B cell (primary cell): ENCODE measurements around the gene P2RY1. TPM values are rescaled to one million over a fixed set of nuclear protein-coding genes. Genes with fewer than 3 reads are reported as not detected.
A peak's percentile ranks its signal among the peaks of the same experiment; 100 is the strongest.

Experiments used
- ATAC-seq: fragments of 200-7000 bp; cut with Tn5 transposase; one replicate; pipeline ENCODE4 v1.10.0; 2021; ENCODE audit warnings: low read depth, mild to moderate bottlenecking, moderate number of reproducible peaks, moderate library complexity
- CTCF ChIA-PET: fragments of 350-600 bp; sonication (Branson Sonifier 250); formaldehyde crosslinking; loops from one replicate; lab custom pipeline; 2021; ENCODE audit warnings: antibody characterized with exemption, inconsistent platforms; lab: Charles Lee
- POLR2A ChIA-PET: fragments of 350-600 bp; sonication (Branson Sonifier 250); formaldehyde crosslinking; loops from one replicate; lab custom pipeline; 2021; ENCODE audit warnings: antibody characterized with exemption; lab: Charles Lee
- DNase-seq: peaks from one replicate; pipeline ENCODE4 v3.0.0; 2013
- H2AFZ ChIP-seq: 2 replicates; pipeline ENCODE4 v1.6.1; 2012; ENCODE audit warnings: mild to moderate bottlenecking, low read depth, low read length; ENCODE audit not compliant: insufficient read depth, poor library complexity, severe bottlenecking
- H3K27ac ChIP-seq, 2 donors: 1 replicate in 1 of 2; 2 replicates in 1 of 2; pipeline ENCODE4 v1.5.1; 2012 to 2013; ENCODE audit warnings: low read length in 2 of 2, mild to moderate bottlenecking in 2 of 2, moderate library complexity in 1 of 2
- H3K27me3 ChIP-seq, 4 experiments: fragments of 200-600 bp in 1 of 4; sonication (generic) in 1 of 4; replicated peaks in 1 of 4; 1 replicate in 2 of 4; 2 replicates in 2 of 4; pipeline versions ENCODE4 v1.6.1 to v1.7.0; 2013 to 2016; ENCODE audit warnings: low read length in 3 of 4, mild to moderate bottlenecking in 2 of 4, mixed read lengths in 1 of 4, moderate library complexity in 1 of 4; ENCODE audit not compliant: insufficient read depth in 4 of 4, control insufficient read depth in 3 of 4; ENCODE audit errors: control extremely low read depth in 1 of 4
- H3K36me3 ChIP-seq, 2 experiments: replicated peaks in 1 of 2; 1 replicate in 1 of 2; 2 replicates in 1 of 2; pipeline versions ENCODE4 v1.6.1 to v1.7.1; 2013; ENCODE audit warnings: low read length in 1 of 2; ENCODE audit not compliant: insufficient read depth in 2 of 2, control insufficient read depth in 1 of 2; ENCODE audit errors: control extremely low read depth in 1 of 2, extremely low read depth in 1 of 2
- H3K4me1 ChIP-seq, 2 donors: fragments of 200-600 bp in 1 of 2; sonication (generic) in 1 of 2; 1 replicate in 1 of 2; 2 replicates in 1 of 2; pipeline versions ENCODE4 v1.5.1 to v1.6.1; 2013 to 2017; ENCODE audit warnings: low read length in 2 of 2; ENCODE audit not compliant: control insufficient read depth in 2 of 2, insufficient read depth in 2 of 2
- H3K4me2 ChIP-seq: replicated peaks from 2 replicates; pipeline ENCODE3; 2012; ENCODE audit warnings: mild to moderate bottlenecking, low read depth, low read length; ENCODE audit not compliant: poor library complexity, severe bottlenecking
- H3K4me3 ChIP-seq, 5 experiments: fragments of 200-600 bp in 1 of 5; sonication (generic) in 1 of 5; 1 replicate in 3 of 5; 2 replicates in 2 of 5; pipeline versions ENCODE4 v1.5.1 to v1.7.0; 2011 to 2016; ENCODE audit warnings: low read length in 4 of 5, mild to moderate bottlenecking in 4 of 5, low read depth in 2 of 5, control low read depth in 1 of 5, moderate library complexity in 1 of 5; ENCODE audit not compliant: insufficient read depth in 1 of 5; ENCODE audit errors: control extremely low read depth in 1 of 5, extremely low read depth in 1 of 5
- H3K79me2 ChIP-seq: fragments of 200-600 bp; sonication (generic); one replicate; pipeline ENCODE4 v1.6.0; 2016; ENCODE audit warnings: low read length; ENCODE audit not compliant: control insufficient read depth, insufficient read depth
- H3K9ac ChIP-seq: fragments of 200-600 bp; sonication (generic); 2 replicates; pipeline ENCODE4 v1.6.1; 2017; ENCODE audit warnings: mild to moderate bottlenecking, low read length, moderate library complexity
- H3K9me3 ChIP-seq, 3 donors: one replicate each; pipeline versions ENCODE4 v1.6.1 to v1.7.1; 2013; ENCODE audit warnings: low read length in 2 of 3; ENCODE audit not compliant: control insufficient read depth in 2 of 3, insufficient read depth in 1 of 3; ENCODE audit errors: control extremely low read depth in 1 of 3
- H4K20me1 ChIP-seq: 2 replicates; pipeline ENCODE4 v1.6.0; 2012; ENCODE audit warnings: mild to moderate bottlenecking, low read length; ENCODE audit not compliant: insufficient read depth, control insufficient read depth, poor library complexity, severe bottlenecking
- H3K27ac Mint-ChIP-seq: one replicate; pipeline ENCODE4 v1.8.0; 2021; ENCODE audit warnings: mixed read lengths
- H3K27me3 Mint-ChIP-seq: one replicate; pipeline ENCODE4 v1.8.0; 2021; ENCODE audit warnings: mixed read lengths
- H3K4me1 Mint-ChIP-seq: one replicate; pipeline ENCODE4 v1.8.0; 2021; ENCODE audit warnings: mixed read lengths
- H3K4me3 Mint-ChIP-seq: one replicate; pipeline ENCODE4 v1.8.0; 2021; ENCODE audit warnings: mixed read lengths
- H3K9me3 Mint-ChIP-seq: one replicate; pipeline ENCODE4 v1.8.0; 2022; ENCODE audit warnings: mixed read lengths; ENCODE audit not compliant: insufficient read depth
- CTCF ChIP-seq: fragments of 200-600 bp; IDR thresholded peaks from one replicate; pipeline ENCODE4 v1.8.0; 2022; ENCODE audit warnings: antibody characterized with exemption, mild to moderate bottlenecking
- EZH2 ChIP-seq: IDR thresholded peaks from 2 replicates; pipeline ENCODE4 v1.6.1; 2012; ENCODE audit warnings: borderline replicate concordance, low read depth, mild to moderate bottlenecking, moderate library complexity, low read length; ENCODE audit not compliant: insufficient read depth, poor library complexity, severe bottlenecking
- WGBS: methylation state at CpG from one replicate; pipeline ENCODE4 v1.1.5; 2013; ENCODE audit warnings: missing lambda C conversion rate; ENCODE audit not compliant: insufficient coverage; 5-methylcytosine and 5-hydroxymethylcytosine counted together
- intact Hi-C: fragments of 100-400 bp; cut with micrococcal nuclease; formaldehyde crosslinking; loops from one replicate; pipeline ENCODE4 v1.10.0; 2022
- polyA minus RNA-seq: library from RNA; depleted of rRNA, polyadenylated mRNA; stranded (reverse); fragments of >200 nt; gene quantifications from 2 replicates; pipeline ENCODE4 v1.2.3, GENCODE V29; 2012
- polyA plus RNA-seq: library from polyadenylated mRNA; depleted of rRNA; stranded (reverse); fragments of >200 nt; gene quantifications from 2 replicates; pipeline ENCODE4 v1.2.3, GENCODE V29; 2012
- total RNA-seq, 2 donors: library from RNA; stranded (reverse); fragments of 120-200 nt in 1 of 2; gene quantifications; 1 replicate in 1 of 2; 2 replicates in 1 of 2; pipeline versions ENCODE4 v1.2.3 to v1.2.4, GENCODE V29; 2013 to 2022

The P2RY1 gene
- 0.15 and 0.17 TPM in 2 replicates for total RNA-seq
- total RNA-seq (2013) = 1.2 TPM
- 0.03 and 0.09 TPM in 2 replicates for polyA plus RNA-seq
- 0.09 and 0.43 TPM in 2 replicates for polyA minus RNA-seq

- Histone ChIP-seq H3K27ac (no peak within 1 kb of the TSS), H3K9me3 (peaks cover 0 to 3% (median 0%) of the 10 kb centered on the region in 3 donors), H3K9ac (peak within 1 kb of the TSS; percentile 67), H3K4me2 (peak within 1 kb of the TSS; percentile 87), H2AFZ (peak within 1 kb of the TSS; percentile 89), H3K4me1 (peaks cover 8 to 16% of the 10 kb centered on the region in 2 donors), H3K36me3 (no peaks in the 10 kb centered on the region), H3K79me2 (no peaks in the 10 kb centered on the region), H3K27me3 (peaks cover 0 to 25% (median 4%) of the 10 kb centered on the region in 4 experiments), H3K4me3 (peak within 1 kb of the TSS; percentile 54 to 73 (median 64)), H4K20me1 (no peaks in the 10 kb centered on the region)
- peaks cover 16% of the 10 kb centered on the region for H3K4me1 Mint-ChIP-seq
- no peak within 1 kb of the TSS for H3K27ac Mint-ChIP-seq
- POLR2A ChIA-PET = no interaction called here
- no peaks in the 10 kb centered on the region for H3K9me3 Mint-ChIP-seq
- peaks cover 30% of the 10 kb centered on the region for H3K27me3 Mint-ChIP-seq
- H3K4me3 Mint-ChIP-seq = peak within 1 kb of the TSS; percentile 89
- TF ChIP-seq CTCF (no peak), EZH2 (no peak)
- under 1% methylated on average over 81 of the region's 81 CpGs for WGBS
- CTCF ChIA-PET = no interaction called here
- intact Hi-C loops = no loop called here
- ATAC-seq (peak; percentile 54), DNase-seq (peak; percentile 58)
Measured at GRCh38 chr3:152834776-152835600, at the start of gene P2RY1. Gene P2RY1 (plus strand): TSS chr3:152835131. CDS start chr3:152835783, 652 bp downstream.

DNA sequence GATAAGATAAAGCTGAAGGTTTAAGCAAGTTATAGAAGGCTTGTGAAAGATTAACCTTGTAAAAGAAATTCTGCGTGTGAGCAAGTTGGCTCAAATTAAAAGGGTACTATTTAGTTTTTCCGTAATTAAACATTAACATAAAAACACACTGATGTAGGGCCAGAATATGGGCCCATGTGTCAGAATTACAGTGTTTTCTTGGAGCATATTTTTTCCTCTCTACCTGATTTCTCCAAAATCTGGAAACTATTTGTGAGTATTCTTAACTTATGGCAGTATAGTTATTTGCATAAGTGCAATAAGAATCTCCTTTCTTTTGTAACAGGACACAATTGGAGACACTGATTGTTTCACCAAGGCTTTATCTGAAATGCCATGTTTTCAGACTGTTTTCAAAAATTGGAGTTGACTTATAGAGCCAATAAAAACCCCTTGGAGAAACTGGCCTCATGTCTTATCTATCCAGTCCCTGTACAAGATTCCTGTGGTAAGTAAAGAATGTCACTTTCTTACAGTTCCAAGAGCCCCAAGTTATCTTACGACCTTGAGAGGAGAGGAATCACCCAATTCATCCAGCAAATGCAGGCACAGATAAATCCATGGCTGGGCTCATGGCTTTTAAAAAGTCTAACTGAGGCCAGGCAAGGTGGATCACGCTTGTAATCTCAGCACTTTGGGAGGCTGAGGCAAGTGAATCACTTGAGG is 47.8 kb upstream of the P2RY1 start:
- no peaks in the 10 kb centered on the region for H3K36me3 ChIP-seq
- CTCF ChIA-PET = no interaction called here
- no peaks in the 10 kb centered on the region for H3K79me2 ChIP-seq
- H3K9me3 Mint-ChIP-seq = no peaks in the 10 kb centered on the region
- no peaks in the 10 kb centered on the region for H4K20me1 ChIP-seq
- H3K27ac Mint-ChIP-seq = no peak overlapping the region
- POLR2A ChIA-PET = no interaction called here
- H3K4me1 ChIP-seq = no peaks in the 10 kb centered on the region
- peaks cover 3 to 4% (median 3%) of the 10 kb centered on the region in 3 donors for H3K9me3 ChIP-seq
- ATAC-seq (no peak), DNase-seq (no peak)
- no peak overlapping the region for H2AFZ ChIP-seq
- no peaks in the 10 kb centered on the region for H3K4me1 Mint-ChIP-seq
- WGBS = 58% methylated on average over 2 of the region's 4 CpGs
- no peaks in the 10 kb centered on the region for H3K27me3 ChIP-seq
- H3K4me2 ChIP-seq = no peak overlapping the region
- intact Hi-C loops = no loop called here
- no peak overlapping the region for H3K27ac ChIP-seq
- H3K4me3 Mint-ChIP-seq = no peak overlapping the region
- H3K9ac ChIP-seq = no peak overlapping the region
- no peak for TF ChIP-seq EZH2
- no peak for TF ChIP-seq CTCF
- H3K4me3 ChIP-seq = no peak overlapping the region
- no peaks in the 10 kb centered on the region for H3K27me3 Mint-ChIP-seq
